Measurements from ENCODE around the gene NPPB. TPM values are rescaled to one million over a fixed set of nuclear protein-coding genes. Genes with fewer than 3 reads are reported as not detected.

NPPB gene
- total and polyA plus RNA-seq, 2 of the 8 experiments (the other 6 are each of a cell fraction or from before 2014, with no cell fraction given): 0.36 to 0.91 TPM

GRCh38 chr1:11908095-11908675, 49.4 kb upstream of the NPPB start (continued):
- TF ChIP-seq ZNF274 (IDR thresholded peaks at IDR 0.05; ENCODE audit: borderline replicate concordance, extremely low read depth, low read length) (no peak), CHD2 (IDR thresholded peaks at IDR 0.05; ENCODE audit: low read length) (no peak; the same call in 1 of the 2 replicates), NRF1 (IDR thresholded peaks at IDR 0.05; ENCODE audit: low read depth, low read length) (no peak), KDM4A (IDR thresholded peaks at IDR 0.05; ENCODE audit: low read depth, low read length, severe bottlenecking) (no peak), NANOG (IDR thresholded peaks at IDR 0.05; ENCODE audit: insufficient read depth, low read depth, low read length, poor library complexity, severe bottlenecking) (peak; percentile 16), TCF12 (IDR thresholded peaks at IDR 0.05; ENCODE audit: low read depth, low read length) (peak; percentile 30; the same call in 1 of the 2 replicates), RNF2 (IDR thresholded peaks at IDR 0.05; ENCODE audit: borderline replicate concordance, low read depth, low read length, missing control alignments, poor library complexity, severe bottlenecking) (no peak), SAP30 (IDR thresholded peaks at IDR 0.05; ENCODE audit: insufficient read depth, insufficient replicate concordance, low read length) (no peak), HDAC2 (IDR thresholded peaks at IDR 0.05; ENCODE audit: borderline replicate concordance in 1 of 2, low read depth in 2 of 2, low read length in 2 of 2) (peak in 1 of 2 experiments; percentile 64; a peak in 1 of 4 replicates)

Measured in H1 (cell line).